GM23338 (cell line): ENCODE results near the gene ADRA1B. TPM values are rescaled to one million over a fixed set of nuclear protein-coding genes. Genes with fewer than 3 reads are reported as not detected.
"Not testable (repeated sequence)": the region's sequence is repeated elsewhere in the genome, so short reads cannot be mapped to it uniquely, and the experiment has no call there.

Experiments
- ATAC-seq: fragments of 200-7000 bp; cut with Tn5 transposase; 3 replicates; pipeline ENCODE4 v1.9.1; 2020
- DNase-seq: peaks from one replicate; pipeline ENCODE4 v3.0.0-alpha.2; 2015; ENCODE audit warnings: low spot score
- H2AFZ ChIP-seq: fragments of 200-600 bp; sonication (generic); 2 replicates; pipeline ENCODE4 v1.8.0; 2016; ENCODE audit warnings: antibody characterized with exemption, mild to moderate bottlenecking, moderate library complexity
- H3F3A ChIP-seq: fragments of 200-600 bp; sonication (generic); replicated peaks from 2 replicates; pipeline ENCODE4 v1.8.0; 2017; ENCODE audit warnings: antibody characterized with exemption, mixed run types, low read depth
- H3K27ac ChIP-seq: fragments of 200-600 bp; sonication (generic); 2 replicates; pipeline ENCODE4 v1.6.1; 2016; ENCODE audit warnings: low read depth
- H3K27me3 ChIP-seq: fragments of 200-600 bp; sonication (generic); 2 replicates; pipeline ENCODE4 v1.8.0; 2016; ENCODE audit warnings: mild to moderate bottlenecking, mixed run types, moderate library complexity; ENCODE audit not compliant: insufficient read depth
- H3K36me3 ChIP-seq: fragments of 200-600 bp; sonication (generic); 2 replicates; pipeline ENCODE4 v1.8.0; 2016; ENCODE audit warnings: mild to moderate bottlenecking; ENCODE audit not compliant: insufficient read depth
- H3K4me1 ChIP-seq: fragments of 200-600 bp; sonication (generic); 2 replicates; pipeline ENCODE4 v1.8.0; 2016; ENCODE audit warnings: mild to moderate bottlenecking, moderate library complexity; ENCODE audit not compliant: insufficient read depth
- H3K4me2 ChIP-seq: fragments of 200-600 bp; sonication (generic); 2 replicates; pipeline ENCODE4 v1.7.1; 2017; ENCODE audit warnings: mixed run types
- H3K4me3 ChIP-seq: fragments of 200-600 bp; sonication (generic); 2 replicates; pipeline ENCODE4 v1.6.1; 2016; ENCODE audit warnings: mixed run types
- H3K79me2 ChIP-seq: fragments of 200-600 bp; sonication (generic); replicated peaks from 2 replicates; pipeline ENCODE4 v1.8.0; 2017; ENCODE audit warnings: mild to moderate bottlenecking; ENCODE audit not compliant: insufficient read depth
- H3K9me2 ChIP-seq: fragments of 200-600 bp; sonication (generic); 2 replicates; pipeline ENCODE4 v1.8.0; 2017; ENCODE audit not compliant: insufficient read depth
- H4K20me1 ChIP-seq: fragments of 200-600 bp; sonication (generic); replicated peaks from 2 replicates; pipeline ENCODE4 v1.8.0; 2017; ENCODE audit warnings: mild to moderate bottlenecking; ENCODE audit not compliant: insufficient read depth
- H3K27ac Mint-ChIP-seq: 2 replicates; pipeline ENCODE4 v1.8.0; 2020; ENCODE audit warnings: inconsistent platforms, mild to moderate bottlenecking, moderate library complexity, mixed read lengths
- H3K27me3 Mint-ChIP-seq: 3 replicates; pipeline ENCODE4 v1.8.0; 2022; ENCODE audit warnings: low read depth, mild to moderate bottlenecking, moderate library complexity, mixed read lengths, inconsistent platforms; ENCODE audit not compliant: insufficient read depth, poor library complexity
- H3K36me3 Mint-ChIP-seq: 3 replicates; pipeline ENCODE4 v1.8.0; 2021; ENCODE audit warnings: low read depth, mild to moderate bottlenecking, inconsistent platforms, moderate library complexity, mixed read lengths
- H3K4me1 Mint-ChIP-seq: 3 replicates; pipeline ENCODE4 v1.8.0; 2020; ENCODE audit warnings: mild to moderate bottlenecking, inconsistent platforms, mixed read lengths
- H3K4me3 Mint-ChIP-seq: 3 replicates; pipeline ENCODE4 v1.8.0; 2021; ENCODE audit warnings: moderate library complexity, mild to moderate bottlenecking, inconsistent platforms, mixed read lengths
- H3K9me3 Mint-ChIP-seq: 3 replicates; pipeline ENCODE4 v1.8.0; 2020; ENCODE audit warnings: moderate library complexity, mild to moderate bottlenecking, inconsistent platforms, mixed read lengths
- CREB1 ChIP-seq: fragments of 250-450 bp; sonication (Bioruptor Pico); IDR thresholded peaks from 2 replicates; pipeline ENCODE4 v1.5.0; 2020; ENCODE audit warnings: low read depth, mild to moderate bottlenecking, moderate library complexity
- CTCF ChIP-seq, 2 experiments: fragments of 200-600 bp in 1 of 2; sonication (generic) in 1 of 2; conservative IDR thresholded peaks; 2 replicates each; pipeline versions ENCODE4 v1.5.1 to v1.6.1; 2016 to 2017; ENCODE audit warnings: antibody characterized with exemption in 2 of 2, low read depth in 2 of 2, mild to moderate bottlenecking in 2 of 2, moderate library complexity in 1 of 2
- ETS1 ChIP-seq: IDR thresholded peaks from 2 replicates; pipeline ENCODE4 v1.6.1; 2016; ENCODE audit warnings: antibody characterized with exemption
- EZH2 ChIP-seq: fragments of 200-600 bp; sonication (generic); IDR thresholded peaks from one replicate; pipeline ENCODE4 v1.8.0; 2017; ENCODE audit warnings: antibody characterized with exemption, mild to moderate bottlenecking, low read depth; ENCODE audit not compliant: unreplicated experiment
- EZH2phosphoT487 ChIP-seq: fragments of 200-600 bp; sonication (generic); IDR thresholded peaks from one replicate; pipeline ENCODE4 v1.8.1; 2018; ENCODE audit warnings: antibody characterized with exemption; ENCODE audit not compliant: unreplicated experiment
- NANOG ChIP-seq: IDR thresholded peaks from 2 replicates; pipeline ENCODE4 v1.6.1; 2016; ENCODE audit warnings: antibody characterized with exemption, borderline replicate concordance
- POLR2AphosphoS5 ChIP-seq: IDR thresholded peaks from 2 replicates; pipeline ENCODE4 v1.6.1; 2016; ENCODE audit warnings: antibody characterized with exemption, low read depth
- REST ChIP-seq: IDR thresholded peaks from one replicate; pipeline ENCODE4 v1.6.1; 2018; ENCODE audit warnings: antibody characterized with exemption; ENCODE audit not compliant: unreplicated experiment
- ZNF331 ChIP-seq: fragments of 250-450 bp; sonication (Bioruptor Pico); IDR thresholded peaks from 2 replicates; pipeline ENCODE4 v1.5.0; 2020; ENCODE audit warnings: low read depth, mild to moderate bottlenecking, moderate library complexity
- polyA plus RNA-seq: library from polyadenylated mRNA; unstranded; fragments of >200 nt; fragmentation: Nextera tagmentation; extraction: Ambion mirVana; gene quantifications from 2 replicates; pipeline ENCODE4 v1.2.1, GENCODE V29; 2016
- total RNA-seq: library from RNA; depleted of rRNA; stranded (reverse); fragments of >200 nt; shearing (Covaris generic); gene quantifications from 2 replicates; pipeline ENCODE4 v1.2.3, GENCODE V29; 2014

The ADRA1B gene
- total and polyA plus RNA-seq, 2 experiments from 2014 or later = not detected

- no peaks in the 10 kb centered on the region for H3K79me2 ChIP-seq
- DNase-seq = no peak
- H3K4me2 ChIP-seq = no peak overlapping the region
- H4K20me1 ChIP-seq = no peaks in the 10 kb centered on the region
- H3K4me1 ChIP-seq = no peaks in the 10 kb centered on the region
- 0 out of 2 replicates have a peak overlapping the region, but pooled peaks have one; percentile 56 for H2AFZ ChIP-seq
- no peaks in the 10 kb centered on the region for H3K36me3 Mint-ChIP-seq
- no peaks in the 10 kb centered on the region for H3K27me3 Mint-ChIP-seq
- no peak overlapping the region for H3K4me3 Mint-ChIP-seq
- no peaks in the 10 kb centered on the region for H3K27me3 ChIP-seq
- no peaks in the 10 kb centered on the region for H3K36me3 ChIP-seq
- no peak for ATAC-seq
- H3K9me2 ChIP-seq = no peaks in the 10 kb centered on the region
- H3K27ac Mint-ChIP-seq = no peak overlapping the region
- no peak for TF ChIP-seq CREB1 (CRISPR knock-in tag)
- TF ChIP-seq POLR2AphosphoS5 = no peak
- no peak for TF ChIP-seq EZH2
- no peak for TF ChIP-seq CTCF (conservative IDR thresholded peaks at IDR 0.05; ENCODE audit: low read depth in 2 of 2)
- no peak for TF ChIP-seq NANOG
- no peak for TF ChIP-seq ZNF331 (CRISPR knock-in tag)
- no peaks in the 10 kb centered on the region for H3K4me1 Mint-ChIP-seq
- H3K9me3 Mint-ChIP-seq = no peaks in the 10 kb centered on the region
- no peak overlapping the region for H3K27ac ChIP-seq
- no peak overlapping the region for H3K4me3 ChIP-seq
- no peaks in the 10 kb centered on the region for H3F3A ChIP-seq
Measured at GRCh38 chr5:160001457-160001856, 85.2 kb downstream of the ADRA1B start.

GRCh38 chr5:160007514-160007913 lies 91.2 kb downstream of the ADRA1B start:
- H3K27me3 Mint-ChIP-seq = peaks cover 2% of the 10 kb centered on the region
- H3K4me3 Mint-ChIP-seq = no peak overlapping the region
- peak overlapping the region; percentile 64; the same call in 1 of the 2 replicates for H2AFZ ChIP-seq

GRCh38 chr5:160008529-160008876 lies 92.2 kb downstream of the ADRA1B start:
- H3K4me1 ChIP-seq, H3K27ac Mint-ChIP-seq, H4K20me1 ChIP-seq, H3K4me2 ChIP-seq, H3K4me1 Mint-ChIP-seq, H3K27ac ChIP-seq, DNase-seq, H3K27me3 ChIP-seq, H3K9me2 ChIP-seq, H3F3A ChIP-seq, H3K9me3 Mint-ChIP-seq, H3K27me3 Mint-ChIP-seq, ATAC-seq, H3K4me3 ChIP-seq: not testable (repeated sequence)
- H3K36me3 Mint-ChIP-seq = peaks cover 32% of the 10 kb centered on the region
- peak overlapping the region; percentile 98; the same call in 2 of the 3 replicates for H3K4me3 Mint-ChIP-seq
- Histone ChIP-seq H3K79me2 (peaks cover 36% of the 10 kb centered on the region), H2AFZ (peak overlapping the region; percentile 72; the same call in 1 of the 2 replicates), H3K36me3 (peaks cover 23% of the 10 kb centered on the region; the same call in 1 of the 2 replicates)

More at GRCh38 chr5:160007514-160007913, 91.2 kb downstream of the ADRA1B start:
- H3K27ac Mint-ChIP-seq = no peak overlapping the region
- H3K9me2 ChIP-seq = no peaks in the 10 kb centered on the region
- H3K27ac ChIP-seq = no peak overlapping the region
- no peak overlapping the region for H3K4me3 ChIP-seq
- DNase-seq = no peak
- H3F3A ChIP-seq = no peaks in the 10 kb centered on the region
- no peak for ATAC-seq
- peaks cover 28% of the 10 kb centered on the region for H3K79me2 ChIP-seq
- H3K27me3 ChIP-seq = no peaks in the 10 kb centered on the region
- peaks cover 10% of the 10 kb centered on the region for H3K4me1 Mint-ChIP-seq
- TF ChIP-seq REST (no peak), ETS1 (no peak), ZNF331 (CRISPR knock-in tag) (no peak), EZH2phosphoT487 (no peak), CREB1 (CRISPR knock-in tag) (no peak)
- no peak overlapping the region for H3K4me2 ChIP-seq
- H3K4me1 ChIP-seq = peaks cover 3% of the 10 kb centered on the region; the same call in 1 of the 2 replicates
- H3K36me3 ChIP-seq = peaks cover 19% of the 10 kb centered on the region; the same call in 1 of the 2 replicates
- 0 out of 2 replicates have a peak, but pooled peaks cover 8% of the 10 kb centered on the region for H4K20me1 ChIP-seq
- peaks cover 22% of the 10 kb centered on the region for H3K36me3 Mint-ChIP-seq
- H3K9me3 Mint-ChIP-seq = no peaks in the 10 kb centered on the region
